SU-DHL-6 (cell line): ENCODE data around the gene LDAF1.

Experiments
- CTCF ChIP-seq: fragments of 200-600 bp; sonication (generic); IDR thresholded peaks from one replicate; pipeline ENCODE4 v1.5.1; 2017; ENCODE audit warnings: antibody characterized with exemption, mild to moderate bottlenecking, low read length, moderate library complexity; ENCODE audit not compliant: insufficient read depth, poor library complexity, severe bottlenecking
- EZH2phosphoT487 ChIP-seq: fragments of 200-600 bp; sonication (generic), shearing (Covaris generic); conservative IDR thresholded peaks from 2 replicates; pipeline ENCODE4 v1.6.1; 2018; ENCODE audit warnings: mild to moderate bottlenecking, antibody characterized with exemption, low read length, moderate library complexity, mixed read lengths

DNA sequence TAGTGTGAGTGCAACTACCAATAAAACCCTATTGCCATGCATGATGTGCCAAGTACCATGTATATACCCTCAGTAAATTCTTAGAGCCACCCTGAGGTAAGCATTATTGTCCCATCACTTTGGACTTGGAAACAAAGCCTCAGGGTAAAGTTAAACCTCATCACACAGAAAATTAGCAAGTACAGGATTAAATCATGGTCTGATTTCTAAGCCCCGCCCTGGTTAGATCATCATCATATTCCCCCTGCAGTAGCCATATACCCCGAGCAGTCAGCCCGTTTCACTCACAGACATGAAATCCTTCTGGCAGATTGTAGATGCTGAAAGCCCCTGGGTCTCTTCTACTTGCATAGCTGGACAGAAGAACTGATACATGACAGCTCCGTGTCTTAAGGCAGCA, 48.1 kb downstream of the LDAF1 start:
- no peak for TF ChIP-seq CTCF
- TF ChIP-seq EZH2phosphoT487: no peak
